HEK293 (cell line): ENCODE results near the gene PCDH1.

Source experiments
- CTCF ChIP-seq: fragments of 450-650 bp; formaldehyde crosslinking; IDR thresholded peaks from 2 replicates; pipeline ENCODE4 v1.5.1; 2016; ENCODE audit warnings: missing biosample characterization, missing genetic modification characterization
- TCF7L2 ChIP-seq: IDR thresholded peaks from 2 replicates; pipeline ENCODE4 v1.6.1; 2011; ENCODE audit warnings: low read depth, mild to moderate bottlenecking, inconsistent platforms, low read length, moderate library complexity, borderline replicate concordance
- TSHZ1 ChIP-seq: fragments of 450-650 bp; formaldehyde crosslinking; IDR thresholded peaks from 2 replicates; pipeline ENCODE4 v1.5.1; 2016; ENCODE audit warnings: missing biosample characterization, missing genetic modification characterization, borderline replicate concordance
- ZFP37 ChIP-seq: fragments of 450-650 bp; formaldehyde crosslinking; IDR thresholded peaks from 2 replicates; pipeline ENCODE4 v1.5.1; 2016; ENCODE audit warnings: missing biosample characterization, missing genetic modification characterization
- ZFP41 ChIP-seq: fragments of 450-650 bp; formaldehyde crosslinking; IDR thresholded peaks from 2 replicates; pipeline ENCODE4 v1.5.1; 2016; ENCODE audit warnings: missing biosample characterization, missing genetic modification characterization, borderline replicate concordance
- ZNF23 ChIP-seq: fragments of 450-650 bp; formaldehyde crosslinking; IDR thresholded peaks from 2 replicates; pipeline ENCODE4 v1.5.1; 2016; ENCODE audit warnings: missing biosample characterization, missing genetic modification characterization, borderline replicate concordance
- ZNF26 ChIP-seq: fragments of 450-650 bp; formaldehyde crosslinking; IDR thresholded peaks from 2 replicates; pipeline ENCODE4 v1.5.1; 2016; ENCODE audit warnings: missing biosample characterization, missing genetic modification characterization
- ZNF433 ChIP-seq: fragments of 450-650 bp; formaldehyde crosslinking; IDR thresholded peaks from 2 replicates; pipeline ENCODE4 v1.5.1; 2016; ENCODE audit warnings: missing biosample characterization, missing genetic modification characterization, low read depth
- ZNF513 ChIP-seq: fragments of 450-650 bp; IDR thresholded peaks from 2 replicates; pipeline ENCODE4 v1.5.1; 2018; ENCODE audit warnings: missing biosample characterization, missing genetic modification characterization
- ZSCAN16 ChIP-seq: fragments of 450-650 bp; formaldehyde crosslinking; IDR thresholded peaks from 2 replicates; pipeline ENCODE4 v1.5.1; 2016; ENCODE audit warnings: missing biosample characterization, missing genetic modification characterization

GRCh38 chr5:141870228-141870627 is 8.0 kb downstream of the PCDH1 start:
- no peak for TF ChIP-seq ZSCAN16 (tag by site-specific recombination)
- no peak for TF ChIP-seq ZFP41 (tag by site-specific recombination)
- TF ChIP-seq TSHZ1 (tag by site-specific recombination), result no peak
- no peak for TF ChIP-seq CTCF (tag by site-specific recombination)
- TF ChIP-seq ZFP37 (tag by site-specific recombination), result no peak
- no peak for TF ChIP-seq ZNF513 (tag by site-specific recombination)
- no peak for TF ChIP-seq ZNF433 (tag by site-specific recombination)
- TF ChIP-seq TCF7L2, result no peak
- no peak for TF ChIP-seq ZNF26
- no peak for TF ChIP-seq ZNF23 (tag by site-specific recombination)
